HUES48 (cell line): Measurements from ENCODE around the gene SCRG1.

Source experiments
- H3K27ac ChIP-seq: one replicate; pipeline ENCODE4 v1.7.0; 2013; ENCODE audit warnings: low read depth, low read length, inconsistent platforms
- H3K27me3 ChIP-seq: 2 replicates; pipeline ENCODE4 v1.6.1; 2013; ENCODE audit warnings: mild to moderate bottlenecking, low read length; ENCODE audit not compliant: control insufficient read depth, insufficient read depth
- H3K36me3 ChIP-seq: 2 replicates; pipeline ENCODE4 v1.6.1; 2013; ENCODE audit warnings: low read length; ENCODE audit not compliant: control insufficient read depth, insufficient read depth
- H3K4me1 ChIP-seq: 2 replicates; pipeline ENCODE4 v1.6.1; 2013; ENCODE audit warnings: mild to moderate bottlenecking, low read length; ENCODE audit not compliant: control insufficient read depth, insufficient read depth
- H3K4me3 ChIP-seq: 2 replicates; pipeline ENCODE4 v1.5.1; 2013; ENCODE audit warnings: mild to moderate bottlenecking, low read depth, low read length
- H3K9ac ChIP-seq: 2 replicates; pipeline ENCODE4 v1.6.1; 2013; ENCODE audit warnings: mild to moderate bottlenecking, low read depth, low read length, moderate library complexity
- H3K9me3 ChIP-seq: 2 replicates; pipeline ENCODE4 v1.6.1; 2013; ENCODE audit warnings: low read length; ENCODE audit not compliant: control insufficient read depth, insufficient read depth

The SCRG1 gene

DNA sequence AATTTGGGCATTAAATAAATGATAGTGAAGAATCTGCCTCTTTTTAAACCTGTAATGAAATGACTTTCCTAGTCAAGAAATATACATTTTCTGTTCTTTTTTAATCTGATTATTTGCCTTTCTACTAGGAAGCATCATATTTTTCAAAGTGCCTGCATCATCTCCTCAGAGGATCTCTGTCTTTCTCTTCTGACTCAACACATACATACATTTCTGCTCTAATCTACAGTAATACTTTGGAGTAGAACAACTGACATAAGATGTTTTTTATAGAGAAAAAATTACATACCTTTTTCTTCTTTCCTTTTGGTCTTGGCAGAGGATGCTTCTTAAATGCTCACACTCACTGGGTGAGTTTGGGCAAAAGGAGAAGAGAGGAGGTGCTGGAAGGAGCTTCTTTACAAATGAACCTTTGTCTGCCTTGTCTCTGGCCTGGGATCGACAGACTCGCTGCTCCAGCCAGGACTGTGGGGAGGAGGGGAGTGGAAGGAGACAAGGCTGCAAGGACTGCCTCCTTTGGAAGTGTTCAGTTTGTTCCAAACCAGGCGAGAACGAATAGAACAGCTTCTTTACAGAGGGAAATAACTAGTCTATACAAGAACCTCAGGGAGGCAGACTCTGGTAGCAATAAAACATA lies at the start of gene SCRG1:
SCRG1 (minus strand) TSS at position 338 of the 637 bp plus-strand sequence. CDS start 7,702 bp downstream, outside the sequence.
- Histone ChIP-seq H3K27ac (no peak within 1 kb of the TSS), H3K4me1 (no peaks in the 10 kb centered on the region), H3K9me3 (no peaks in the 10 kb centered on the region), H3K36me3 (no peaks in the 10 kb centered on the region), H3K4me3 (no peak within 1 kb of the TSS), H3K27me3 (no peaks in the 10 kb centered on the region), H3K9ac (no peak within 1 kb of the TSS)

DNA sequence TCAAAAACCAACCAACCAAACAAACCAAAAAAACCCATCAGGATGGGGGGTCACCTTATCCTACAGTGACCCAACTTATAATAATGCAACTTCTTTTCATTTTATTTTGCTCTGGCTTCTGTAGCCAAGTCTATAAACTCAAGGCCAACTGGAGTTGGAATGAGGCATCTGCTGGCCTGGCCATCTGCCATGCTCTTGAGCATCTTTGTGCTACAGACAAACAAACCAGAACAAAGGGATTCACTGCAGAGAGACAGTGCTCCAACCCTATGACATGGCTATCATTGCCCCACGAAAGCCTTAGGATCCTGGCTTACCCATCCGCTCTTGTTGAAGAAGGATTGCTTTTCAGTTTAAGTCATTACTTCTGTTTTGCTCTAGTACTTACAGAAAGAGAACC lies 49.2 kb upstream of the SCRG1 start:
- Histone ChIP-seq H3K36me3 (no peaks in the 10 kb centered on the region), H3K9me3 (no peaks in the 10 kb centered on the region)

DNA sequence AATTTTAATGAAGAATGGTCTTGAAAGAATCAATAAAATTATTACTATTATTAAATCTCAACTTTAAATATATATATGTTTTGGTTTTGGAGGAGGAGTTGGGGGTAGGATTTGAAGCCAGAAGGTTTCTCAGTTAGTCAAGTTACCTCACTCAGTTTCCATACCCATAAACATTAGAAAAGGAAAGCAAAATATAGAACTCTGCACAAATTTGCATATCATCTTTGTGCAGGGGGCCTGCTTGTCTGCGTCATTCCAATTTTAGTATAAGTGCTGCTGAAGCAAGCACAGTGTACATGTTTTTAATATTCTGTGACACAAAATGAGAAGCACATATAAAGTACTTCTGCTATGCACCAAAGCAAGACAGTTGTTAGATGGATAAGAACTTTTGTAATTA lies 47.5 kb upstream of the SCRG1 start:
- Histone ChIP-seq H3K9me3 (no peaks in the 10 kb centered on the region), H3K9ac (no peak overlapping the region), H3K4me3 (no peak overlapping the region), H3K4me1 (no peaks in the 10 kb centered on the region), H3K36me3 (no peaks in the 10 kb centered on the region), H3K27ac (no peak overlapping the region), H3K27me3 (no peaks in the 10 kb centered on the region)

More for the DNA sequence above, 49.2 kb upstream of the SCRG1 start:
- Histone ChIP-seq H3K9ac (no peak overlapping the region), H3K4me1 (no peaks in the 10 kb centered on the region), H3K4me3 (no peak overlapping the region), H3K27ac (no peak overlapping the region), H3K27me3 (no peaks in the 10 kb centered on the region)

DNA sequence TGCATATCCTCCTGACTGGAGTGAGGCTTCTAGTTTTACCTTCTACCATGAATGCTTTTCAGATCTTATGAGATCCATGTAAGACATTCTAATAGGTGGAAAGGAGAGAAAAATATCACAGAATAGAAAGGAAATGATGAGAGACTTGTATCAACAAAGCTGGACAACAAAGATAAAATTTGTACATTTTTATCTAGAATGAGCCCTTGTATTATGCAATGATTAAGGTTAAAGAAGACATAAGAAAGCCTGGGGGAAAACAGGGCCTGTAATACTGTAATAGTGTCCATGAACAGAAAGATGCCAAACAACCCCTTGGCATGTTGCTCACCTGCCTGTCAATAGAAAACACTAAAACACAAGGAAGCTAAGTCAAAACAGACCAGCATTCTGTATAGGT lies 44.2 kb upstream of the SCRG1 start:
- no peak overlapping the region for H3K9ac ChIP-seq
- no peak overlapping the region for H3K27ac ChIP-seq
- no peaks in the 10 kb centered on the region for H3K36me3 ChIP-seq
- H3K9me3 ChIP-seq = no peaks in the 10 kb centered on the region
- H3K4me3 ChIP-seq = no peak overlapping the region
- H3K4me1 ChIP-seq = no peaks in the 10 kb centered on the region
- H3K27me3 ChIP-seq = no peaks in the 10 kb centered on the region

DNA sequence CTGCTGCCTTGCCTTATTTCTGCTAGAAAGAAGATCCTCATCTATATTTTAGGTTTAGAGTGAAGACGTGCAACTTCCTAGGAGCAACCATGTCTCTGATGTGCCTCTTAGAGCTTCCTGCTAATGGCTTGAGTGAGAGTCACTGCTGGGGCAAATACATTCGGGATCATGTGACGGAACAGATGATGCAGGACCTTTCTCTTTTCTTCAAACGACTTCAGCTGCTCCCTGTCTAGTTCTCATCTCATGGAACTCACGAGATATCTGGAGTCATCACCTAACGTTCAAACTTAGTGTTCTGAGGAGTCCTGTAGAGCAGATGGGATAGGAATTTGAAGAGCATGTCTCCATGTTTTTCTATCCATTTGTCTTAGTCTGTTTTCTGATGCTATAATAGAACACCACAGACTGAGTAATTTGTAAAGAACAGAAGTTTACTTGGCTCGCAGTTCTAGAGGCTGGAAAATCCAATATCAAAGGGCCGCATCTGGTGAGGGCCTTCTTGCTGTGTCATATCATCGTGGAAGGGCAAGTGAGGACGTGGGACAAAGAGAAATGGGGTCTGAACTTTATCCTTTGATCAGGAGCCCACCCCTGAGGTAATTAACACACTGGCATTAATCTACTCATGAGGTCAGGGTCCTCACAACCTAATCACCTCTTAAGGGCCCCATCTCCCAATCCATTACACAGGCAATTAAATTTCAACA lies 43.5 kb upstream of the SCRG1 start:
- no peaks in the 10 kb centered on the region for H3K9me3 ChIP-seq
- H3K27me3 ChIP-seq = no peaks in the 10 kb centered on the region
- no peak overlapping the region for H3K27ac ChIP-seq
- H3K4me3 ChIP-seq = no peak overlapping the region
- no peaks in the 10 kb centered on the region for H3K4me1 ChIP-seq
- H3K36me3 ChIP-seq = no peaks in the 10 kb centered on the region
- no peak overlapping the region for H3K9ac ChIP-seq

DNA sequence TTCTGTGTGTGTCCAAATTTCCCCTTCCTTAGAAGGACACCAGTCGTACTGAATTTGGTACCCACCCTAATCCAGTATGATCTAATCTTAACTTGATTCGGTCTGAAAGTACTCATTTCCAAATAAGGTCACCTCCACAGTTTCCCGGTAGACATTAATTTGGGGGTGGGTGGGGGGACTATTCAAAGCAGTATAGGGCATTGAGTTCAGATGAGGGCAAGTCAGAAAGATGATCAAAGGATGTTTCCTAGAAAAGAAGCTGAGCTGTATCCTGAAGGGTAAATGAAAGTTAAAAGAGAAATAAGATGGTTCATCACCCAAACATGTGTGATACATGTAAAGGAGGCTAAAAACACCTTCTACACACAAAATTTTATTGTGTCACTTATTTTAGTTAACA lies 42.0 kb upstream of the SCRG1 start:
- H3K27me3 ChIP-seq = no peaks in the 10 kb centered on the region
- no peak overlapping the region for H3K9ac ChIP-seq
- no peak overlapping the region for H3K27ac ChIP-seq

DNA sequence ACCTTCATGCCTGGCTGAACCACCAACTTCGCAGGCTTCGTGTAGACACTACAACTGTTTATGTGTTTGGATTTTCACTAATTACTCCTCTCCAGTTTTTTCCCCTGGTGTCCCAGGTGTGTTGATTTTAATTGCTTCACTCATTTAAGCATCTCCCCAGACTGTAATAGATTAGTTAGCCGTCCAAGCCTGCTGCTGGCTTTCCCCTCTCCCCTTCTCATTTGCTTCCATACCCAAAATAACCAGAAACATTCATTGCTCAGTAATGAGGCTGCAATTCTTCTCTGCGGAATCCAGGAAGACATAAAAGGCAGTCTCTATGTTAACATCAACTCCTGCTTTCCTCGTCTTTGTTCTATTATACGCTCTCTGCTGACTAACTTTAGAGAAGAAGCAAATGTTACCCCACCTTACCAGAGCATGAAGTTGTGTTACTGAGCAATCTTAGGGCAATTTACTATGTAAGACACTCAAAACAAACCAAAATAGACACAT lies 37.9 kb upstream of the SCRG1 start:
- Histone ChIP-seq H3K27me3 (no peaks in the 10 kb centered on the region), H3K27ac (no peak overlapping the region), H3K9ac (no peak overlapping the region), H3K4me3 (no peak overlapping the region), H3K36me3 (no peaks in the 10 kb centered on the region), H3K9me3 (no peaks in the 10 kb centered on the region), H3K4me1 (peaks cover 15% of the 10 kb centered on the region)

More for the DNA sequence above, 42.0 kb upstream of the SCRG1 start:
- H3K4me1 ChIP-seq = peaks cover 9% of the 10 kb centered on the region
- no peak overlapping the region for H3K4me3 ChIP-seq
- H3K9me3 ChIP-seq = no peaks in the 10 kb centered on the region
- H3K36me3 ChIP-seq = no peaks in the 10 kb centered on the region

DNA sequence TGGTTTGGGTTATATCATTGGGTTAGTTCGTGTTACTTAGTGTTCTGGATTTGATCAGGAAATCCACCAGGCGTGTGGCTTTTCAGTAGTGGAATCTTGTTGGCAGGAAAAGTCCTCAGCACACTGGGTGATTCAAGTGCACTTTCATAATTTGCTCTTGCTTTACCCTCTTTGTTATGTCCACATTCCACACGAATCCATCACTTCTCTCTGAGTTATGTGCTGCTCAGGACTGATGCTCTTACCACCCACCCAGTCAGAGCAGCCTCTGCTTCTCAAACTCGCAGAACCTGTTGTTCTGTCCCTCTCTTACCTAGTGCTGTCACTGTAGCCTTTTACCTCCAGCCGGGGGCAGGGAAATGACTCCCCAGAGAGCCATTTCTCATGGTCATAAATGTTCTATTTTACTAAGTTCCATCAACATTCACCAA lies 37.2 kb upstream of the SCRG1 start:
- peaks cover 15% of the 10 kb centered on the region for H3K4me1 ChIP-seq
- no peak overlapping the region for H3K27ac ChIP-seq
- no peak overlapping the region for H3K4me3 ChIP-seq

DNA sequence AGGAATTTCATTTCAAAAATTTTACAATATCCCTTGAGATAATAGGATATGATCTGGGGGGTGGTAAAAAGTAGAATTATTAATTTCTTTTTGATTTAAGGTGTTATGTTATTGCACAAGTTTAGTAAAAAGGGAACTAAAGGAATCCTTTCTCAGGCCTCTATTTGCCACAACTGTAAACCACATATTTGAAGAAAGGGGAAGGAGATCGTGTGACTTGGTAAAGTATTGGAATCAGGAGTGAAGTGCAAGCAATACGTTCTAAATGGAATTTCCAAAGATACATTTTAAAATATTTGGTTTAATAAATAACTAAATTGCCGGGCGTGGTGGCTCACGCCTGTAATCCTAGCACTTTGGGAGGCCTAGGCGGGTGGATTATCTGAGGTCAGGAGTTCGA lies 35.3 kb upstream of the SCRG1 start:
- Histone ChIP-seq H3K36me3 (no peaks in the 10 kb centered on the region), H3K27me3 (no peaks in the 10 kb centered on the region), H3K9ac (no peak overlapping the region)

More for the DNA sequence above, 37.2 kb upstream of the SCRG1 start:
- Histone ChIP-seq H3K36me3 (no peaks in the 10 kb centered on the region), H3K27me3 (no peaks in the 10 kb centered on the region), H3K9ac (no peak overlapping the region), H3K9me3 (no peaks in the 10 kb centered on the region)

DNA sequence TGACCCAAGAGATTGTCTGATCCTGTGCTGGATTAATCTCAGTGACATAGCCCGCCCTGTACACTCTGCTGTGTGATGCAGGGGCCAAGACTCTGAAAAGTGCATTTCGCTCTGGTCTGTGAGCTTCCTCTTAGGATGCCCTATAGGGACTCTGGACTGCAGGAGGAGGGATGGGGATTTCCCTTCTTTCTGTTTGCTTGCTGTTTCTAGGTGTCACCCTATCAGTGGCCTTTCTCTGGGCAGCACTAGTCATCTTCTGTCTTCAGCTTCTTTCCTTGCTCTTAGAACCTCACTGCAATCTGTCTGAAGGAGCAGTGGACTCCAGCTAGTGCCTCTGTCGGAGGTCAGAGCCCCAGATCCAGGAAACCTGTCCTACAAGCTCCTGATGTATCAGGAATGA lies 34.5 kb upstream of the SCRG1 start:
- H3K9me3 ChIP-seq = no peaks in the 10 kb centered on the region
- H3K4me3 ChIP-seq = no peak overlapping the region
- peaks cover 15% of the 10 kb centered on the region for H3K4me1 ChIP-seq
- H3K27ac ChIP-seq = no peak overlapping the region
- H3K36me3 ChIP-seq = no peaks in the 10 kb centered on the region
- no peak overlapping the region for H3K9ac ChIP-seq
- no peaks in the 10 kb centered on the region for H3K27me3 ChIP-seq

More for the DNA sequence above, 35.3 kb upstream of the SCRG1 start:
- H3K4me1 ChIP-seq = peaks cover 15% of the 10 kb centered on the region
- H3K4me3 ChIP-seq = no peak overlapping the region
- H3K9me3 ChIP-seq = no peaks in the 10 kb centered on the region
- no peak overlapping the region for H3K27ac ChIP-seq

DNA sequence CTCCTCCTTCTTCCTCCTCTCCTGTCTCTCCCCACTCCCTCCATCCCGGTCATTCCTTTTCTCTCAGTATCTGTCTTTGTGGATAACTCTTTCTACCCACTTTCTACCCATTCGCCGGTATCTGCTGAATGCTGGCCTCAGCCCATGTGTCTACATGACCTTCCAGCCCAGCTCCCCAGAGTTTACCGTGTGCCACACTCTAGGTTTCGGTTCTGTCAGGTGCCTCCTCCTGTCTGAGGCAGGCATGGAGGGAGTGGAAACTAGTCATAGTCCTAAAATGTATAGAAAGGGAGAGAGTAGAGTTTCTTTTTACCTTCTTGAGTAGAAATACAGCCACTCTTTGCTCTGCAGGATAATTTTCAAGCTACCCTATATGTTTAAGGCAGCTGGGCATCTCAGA lies 33.5 kb upstream of the SCRG1 start:
- Histone ChIP-seq H3K4me3 (no peak overlapping the region), H3K4me1 (peaks cover 15% of the 10 kb centered on the region), H3K9me3 (no peaks in the 10 kb centered on the region), H3K9ac (no peak overlapping the region), H3K36me3 (no peaks in the 10 kb centered on the region), H3K27me3 (no peaks in the 10 kb centered on the region), H3K27ac (no peak overlapping the region)
